NCI-H2081 treated with DMSO at 0.1 percent for 48 hours (cell line): ENCODE results near the gene MAGI1.

Experiments
- DNase-seq: peaks from one replicate; lab custom pipeline; 2025; lab: John Stamatoyannopoulos, UW

The MAGI1 gene

DNA sequence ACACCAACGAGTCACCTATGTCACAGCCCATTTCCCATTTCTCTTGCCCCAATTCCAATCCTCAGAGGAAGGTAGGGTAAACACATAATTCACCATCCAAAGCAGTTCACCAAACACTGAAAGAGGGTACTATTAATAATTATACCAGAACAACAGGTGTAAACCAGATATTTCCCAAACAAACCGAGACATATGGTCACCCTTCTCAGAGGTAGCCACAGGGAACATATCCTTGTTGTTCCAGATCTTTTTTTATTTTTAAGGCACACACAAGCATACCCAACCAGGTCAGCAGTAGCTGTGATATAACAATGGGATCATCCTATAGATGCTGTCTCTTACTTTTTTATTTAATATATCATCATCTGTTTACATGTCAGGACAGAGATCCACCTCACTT, 24.7 kb downstream of the MAGI1 start:
- no peak for DNase-seq

DNA sequence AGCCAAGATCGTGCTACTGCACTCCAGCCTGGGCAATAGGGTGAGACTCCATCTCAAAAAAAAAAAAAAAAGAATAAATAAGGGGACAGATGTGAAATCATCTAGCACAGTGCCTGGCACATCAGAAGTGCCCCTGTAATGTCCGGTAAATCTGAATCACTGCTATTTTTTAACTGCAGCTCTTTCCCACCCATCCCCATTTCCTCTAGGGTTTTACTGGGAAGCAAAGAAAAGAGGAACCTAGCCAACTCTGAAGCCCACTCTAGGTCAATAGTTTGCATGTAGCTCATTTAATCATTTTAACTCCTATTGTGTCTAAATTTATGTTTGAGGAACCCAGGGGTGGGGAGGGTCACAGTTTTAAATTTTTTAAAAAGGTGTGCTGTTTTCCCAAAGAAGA, 26.0 kb downstream of the MAGI1 start:
- no peak for DNase-seq

DNA sequence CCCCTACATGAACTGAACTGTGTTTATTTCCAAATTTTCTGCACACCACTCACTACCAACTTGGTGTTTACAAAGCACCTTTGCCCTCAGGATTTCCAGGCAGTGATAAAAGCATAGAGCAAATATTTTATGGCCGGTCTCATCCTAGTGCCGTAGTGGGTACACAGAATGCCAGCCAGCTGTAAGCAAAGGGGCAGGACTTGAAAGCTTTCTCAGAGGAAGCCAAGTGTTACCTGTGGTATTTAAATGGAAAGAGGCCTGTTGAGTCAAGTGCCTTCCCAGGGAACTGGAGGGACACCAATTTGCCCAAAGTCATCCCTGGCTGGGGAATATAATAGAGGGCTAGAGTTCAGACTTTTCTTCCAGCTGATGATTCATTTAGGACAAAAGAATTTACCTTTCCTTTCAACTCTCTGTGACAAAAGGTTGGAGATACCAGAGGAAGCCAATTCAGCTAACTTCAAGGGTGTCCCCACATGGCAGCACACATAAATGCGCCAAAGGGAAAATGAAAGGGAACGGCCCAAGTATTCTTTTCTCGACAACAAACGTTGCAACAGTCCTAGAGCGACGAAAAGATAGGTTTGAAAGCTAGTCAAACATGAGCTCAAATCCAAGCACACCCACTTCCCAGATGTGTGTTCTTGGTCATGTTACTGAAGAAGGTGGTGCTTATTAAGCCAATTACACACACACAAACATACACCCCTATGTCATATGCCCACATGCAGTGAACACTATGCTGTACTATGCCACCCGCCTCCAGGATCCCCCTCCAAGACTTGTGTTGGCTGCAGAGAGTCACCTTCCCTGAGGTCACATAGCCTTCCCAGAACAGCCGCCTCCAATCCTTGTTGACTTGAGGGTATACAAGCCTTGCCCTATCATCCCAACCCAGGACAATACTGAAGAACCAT, 27.7 kb downstream of the MAGI1 start:
- DNase-seq = no peak

DNA sequence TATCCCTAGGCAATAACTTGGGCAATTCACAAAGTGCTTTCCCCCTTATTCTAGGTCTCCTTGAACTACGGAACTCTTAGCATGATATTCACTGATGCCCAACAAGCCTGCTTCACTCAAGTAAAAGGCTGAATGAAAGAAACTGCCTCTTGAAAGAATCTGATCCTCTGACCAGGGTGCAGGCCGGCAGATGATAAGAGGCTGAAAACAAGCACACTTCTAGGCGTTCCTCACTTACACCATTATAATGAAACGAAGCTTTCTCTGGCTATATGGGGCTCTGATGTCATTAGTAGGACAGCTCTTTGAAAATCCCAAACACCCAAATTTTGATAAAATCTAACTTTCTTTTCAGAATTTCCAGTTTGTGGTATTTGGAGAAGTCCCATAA, 28.4 kb downstream of the MAGI1 start:
- DNase-seq = no peak

DNA sequence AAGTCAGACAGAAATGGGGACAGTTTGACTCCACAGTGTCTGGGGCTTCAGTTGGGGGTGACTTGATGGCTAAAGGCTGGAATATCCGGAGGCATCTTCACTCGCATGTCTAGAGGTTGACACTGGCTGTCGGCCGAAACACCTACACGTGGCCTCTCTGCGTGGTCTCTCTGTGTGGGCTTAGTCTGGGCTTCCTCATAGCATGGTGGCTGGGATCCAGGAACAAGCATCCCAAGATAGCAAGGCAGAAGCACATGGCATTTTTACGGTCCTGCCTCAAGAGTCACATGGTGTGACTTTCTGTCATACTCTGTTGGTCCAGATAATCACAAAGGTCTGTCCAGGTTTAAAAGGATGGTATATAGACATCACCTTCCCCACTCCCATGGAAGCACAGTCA, 34.5 kb downstream of the MAGI1 start:
- no peak for DNase-seq

DNA sequence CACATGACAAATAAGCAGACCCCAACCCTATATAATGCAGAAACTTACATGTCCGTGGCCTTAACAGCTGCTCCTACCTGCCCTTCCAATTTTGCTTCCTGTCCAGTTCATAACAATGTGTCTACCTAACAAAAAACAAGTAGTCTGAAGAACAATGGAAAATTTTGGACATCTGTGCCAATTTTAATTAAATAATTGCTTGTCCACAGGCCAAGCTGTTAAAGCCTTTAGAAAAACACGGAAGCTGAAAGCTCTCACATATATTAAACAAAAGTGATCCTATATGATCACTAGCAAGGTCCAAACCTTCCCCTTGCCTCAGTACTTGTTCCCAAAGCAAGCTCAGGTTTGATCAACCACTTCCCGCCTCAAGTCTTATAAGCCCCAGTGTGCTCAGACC, 37.1 kb downstream of the MAGI1 start:
- no peak for DNase-seq

DNA sequence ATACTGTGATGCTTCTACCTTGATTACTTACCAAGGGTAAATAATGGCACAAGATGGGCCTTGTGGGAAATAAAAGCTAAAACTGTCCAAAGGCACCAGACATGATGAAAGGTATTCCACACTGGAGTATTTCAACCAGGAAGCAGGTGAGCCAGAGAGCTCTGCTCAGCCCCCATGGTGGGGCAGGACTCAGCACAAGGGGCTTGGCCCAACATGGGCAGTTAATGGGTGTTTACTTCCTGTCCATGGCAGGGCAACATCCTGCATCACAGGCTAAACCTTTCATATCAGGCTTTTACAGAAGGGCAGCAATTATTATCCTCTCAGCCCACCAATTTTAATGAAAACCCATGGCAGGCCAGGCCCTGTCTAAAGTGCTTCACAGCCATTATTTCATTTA, 38.2 kb downstream of the MAGI1 start:
- DNase-seq = no peak

DNA sequence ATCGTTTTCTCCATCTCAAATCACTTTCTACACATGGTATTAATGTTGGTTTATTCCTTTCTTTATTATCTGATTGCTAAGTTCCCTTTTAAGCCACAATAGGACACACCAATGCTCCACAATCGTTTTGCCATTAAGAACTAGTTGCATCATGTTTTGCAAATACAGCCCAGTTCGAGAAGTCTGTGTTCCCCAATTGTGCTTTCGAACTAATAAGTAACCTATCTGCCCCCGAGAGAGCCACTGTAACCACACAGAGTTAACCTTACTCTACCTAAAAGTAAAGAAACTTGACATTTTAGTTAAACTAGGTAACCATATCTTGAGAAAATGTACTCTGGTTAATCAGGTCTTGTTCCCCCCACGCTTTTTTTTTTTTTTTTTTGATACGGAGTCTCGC, 39.1 kb downstream of the MAGI1 start:
- no peak for DNase-seq

DNA sequence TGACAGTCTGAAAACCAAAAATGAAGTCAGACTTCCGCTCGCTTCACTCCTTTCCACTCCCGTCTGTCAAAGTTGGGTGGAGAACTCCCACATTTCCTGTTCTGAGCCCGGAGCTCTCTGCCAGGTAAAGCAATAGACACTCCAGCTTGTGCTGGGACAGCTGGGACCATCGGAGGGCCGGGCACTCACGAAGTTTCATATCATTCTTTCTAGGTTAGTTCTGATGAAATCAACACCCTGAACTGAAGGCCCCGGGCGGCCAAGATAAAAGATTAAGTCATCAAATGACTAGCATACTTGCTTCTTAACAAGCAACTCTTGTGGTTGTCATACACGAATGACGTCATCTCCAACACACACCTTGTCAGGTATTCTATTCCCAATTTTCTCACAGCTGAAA, 42.1 kb downstream of the MAGI1 start:
- DNase-seq = no peak

DNA sequence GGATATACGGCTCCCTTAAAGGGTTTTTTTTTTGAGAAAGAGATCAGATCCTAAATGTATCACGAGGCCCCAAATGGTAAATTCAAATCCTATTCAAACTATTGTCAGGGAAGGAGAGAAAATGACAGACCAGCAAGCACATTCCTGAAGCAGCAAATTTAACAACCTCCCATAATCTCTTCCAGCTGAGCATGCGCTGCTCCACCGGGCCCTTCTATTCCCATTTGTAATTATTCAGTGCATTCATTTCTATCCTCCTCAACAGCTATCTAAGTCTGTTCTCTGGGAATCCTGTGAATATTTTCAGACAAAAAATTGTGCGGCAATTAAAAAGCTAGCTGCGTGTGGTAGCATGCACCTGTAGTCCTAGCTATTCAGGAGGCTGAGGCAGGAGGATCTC, 43.2 kb downstream of the MAGI1 start:
- DNase-seq = no peak

DNA sequence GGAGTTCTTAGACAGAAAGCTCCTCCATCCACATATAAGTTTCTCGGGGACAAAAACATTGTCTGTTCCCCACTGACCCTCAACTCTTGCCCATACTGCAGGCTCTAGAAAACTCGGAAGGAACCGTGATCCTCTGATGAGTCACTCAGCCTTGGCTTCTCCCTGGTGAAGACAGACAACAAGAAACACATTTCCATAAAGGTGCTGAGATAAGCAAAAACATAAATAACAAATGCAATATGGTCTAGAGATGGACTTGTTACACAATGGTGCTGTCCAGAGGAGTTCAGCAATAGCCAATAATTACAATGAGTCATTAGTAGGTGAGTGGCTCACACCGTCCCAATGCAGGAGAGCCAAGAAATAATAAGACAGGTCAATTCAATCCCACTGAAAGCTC, 43.7 kb downstream of the MAGI1 start:
- DNase-seq = no peak

DNA sequence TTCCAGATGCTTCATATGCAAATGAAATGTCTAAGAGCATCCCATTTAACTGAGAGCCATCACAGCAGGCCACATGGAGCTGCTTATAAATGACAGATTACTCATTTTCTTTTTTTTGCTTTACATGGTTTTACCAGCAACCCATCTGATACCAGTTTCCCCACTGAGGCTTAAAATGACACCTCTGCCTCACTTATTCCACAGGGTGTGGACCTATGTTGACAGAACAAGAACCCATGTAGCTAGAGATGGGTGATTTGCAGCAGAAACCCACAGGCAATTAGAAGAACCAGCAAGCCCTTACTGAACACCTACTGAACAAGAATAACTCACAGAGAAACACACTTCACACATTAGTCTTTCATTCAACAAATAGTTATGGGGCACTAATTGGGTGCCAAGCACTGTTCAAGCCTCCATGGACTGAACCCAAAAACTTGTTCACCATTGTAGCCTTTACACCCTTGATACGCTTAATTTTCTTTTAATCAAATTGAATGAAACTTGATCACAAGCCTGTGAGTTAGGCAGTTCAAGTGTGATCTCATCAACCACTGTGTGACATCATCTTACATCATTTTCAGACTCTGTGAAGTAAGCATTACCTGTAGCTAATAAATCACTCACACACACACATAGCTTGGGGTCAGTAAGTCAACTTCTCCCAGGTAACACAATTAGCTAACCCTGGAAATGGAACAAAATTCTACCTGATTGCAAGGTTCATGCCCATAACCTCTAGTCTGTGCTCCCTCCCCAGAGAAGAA, 45.4 kb downstream of the MAGI1 start:
- no peak for DNase-seq

DNA sequence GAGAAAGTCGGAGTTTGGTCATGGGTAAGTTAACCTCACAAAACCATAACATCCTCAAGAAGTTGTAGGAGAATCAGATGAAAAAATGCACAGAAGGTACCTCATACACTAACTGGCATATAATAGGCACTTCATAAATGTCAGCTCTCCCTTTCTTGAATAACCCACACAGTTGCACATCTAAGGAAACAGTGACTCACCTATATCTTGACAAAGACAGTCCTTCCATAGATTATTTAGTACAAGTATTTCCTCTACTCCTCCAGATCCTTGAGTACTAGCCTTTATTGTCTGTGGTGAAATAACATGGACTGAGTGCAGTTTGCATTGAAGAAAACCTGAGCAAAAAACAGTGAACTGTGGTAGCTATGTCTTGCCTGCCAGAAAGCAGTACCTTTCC, 46.6 kb downstream of the MAGI1 start:
- DNase-seq = no peak

DNA sequence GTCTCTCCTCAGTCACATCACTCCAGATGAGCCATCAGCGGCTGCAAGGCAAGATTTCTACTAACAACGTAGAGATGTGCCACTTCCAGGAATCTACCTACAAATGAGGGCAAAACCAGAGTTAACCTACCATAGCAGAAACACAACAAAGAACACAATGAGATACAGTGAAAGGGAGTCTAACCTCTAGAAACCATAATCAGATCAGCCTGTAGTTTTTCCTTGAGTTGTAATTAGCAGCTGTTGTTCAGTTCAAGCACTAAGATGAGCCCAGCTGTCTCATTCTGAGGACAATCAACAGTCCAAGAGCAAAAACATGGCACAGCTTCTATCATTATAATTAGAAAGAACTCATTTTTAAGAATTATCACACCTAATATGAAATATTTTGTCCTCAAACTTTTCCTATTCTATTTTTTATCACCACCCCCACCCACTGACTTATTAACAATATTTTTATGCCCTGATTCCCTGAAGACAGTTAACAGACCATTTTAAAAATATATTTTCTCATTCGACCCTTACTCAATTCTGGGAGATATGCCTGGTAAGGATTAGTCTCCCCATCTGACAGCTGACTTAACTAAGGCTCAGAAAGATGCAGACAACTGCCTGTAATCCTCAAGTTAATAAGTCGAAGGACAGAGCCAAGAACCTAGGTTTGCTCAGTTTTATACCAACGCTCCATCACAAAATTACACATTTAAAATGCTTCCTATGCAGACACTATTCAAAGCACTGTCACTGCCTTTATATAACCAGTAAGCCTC, 50.1 kb downstream of the MAGI1 start:
- DNase-seq = no peak

DNA sequence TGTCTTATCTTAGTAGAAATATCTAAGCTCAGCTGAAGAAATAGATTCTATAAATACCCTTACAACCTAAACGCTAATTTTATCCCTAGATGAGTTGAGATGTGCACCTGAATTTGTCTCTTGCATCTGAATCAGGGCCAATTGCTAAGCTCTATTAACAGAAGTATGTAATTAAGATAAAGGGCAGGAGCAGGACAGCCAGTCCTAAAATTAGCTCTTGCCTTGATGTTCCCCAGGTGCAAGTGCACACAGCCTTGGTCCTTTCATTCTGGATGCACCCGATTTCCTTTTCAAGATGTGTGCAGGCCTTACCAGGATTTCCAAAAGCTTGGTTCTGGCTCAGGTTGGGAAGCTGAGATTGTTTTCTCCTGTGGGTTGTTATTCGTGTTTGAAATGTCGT, 52.4 kb downstream of the MAGI1 start:
- DNase-seq = no peak

DNA sequence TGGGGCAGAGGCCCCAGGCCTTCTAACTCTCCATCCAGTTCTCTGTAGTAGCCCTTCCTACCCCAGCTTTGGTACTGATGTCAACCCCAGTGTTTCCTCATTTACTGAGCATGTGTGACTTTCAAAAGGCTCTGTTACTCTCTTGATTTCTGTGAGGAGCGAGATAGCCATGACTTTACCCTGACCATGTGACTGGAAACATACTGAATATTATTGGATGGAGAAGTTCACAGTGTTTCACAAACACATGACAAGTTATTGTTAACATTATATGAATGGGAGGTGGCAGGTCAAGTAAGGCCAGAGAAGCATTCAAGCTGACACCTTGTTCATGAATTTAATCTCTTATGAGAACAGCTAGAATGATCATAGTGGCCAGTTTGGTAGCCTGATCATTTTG, 53.7 kb downstream of the MAGI1 start:
- DNase-seq = no peak

DNA sequence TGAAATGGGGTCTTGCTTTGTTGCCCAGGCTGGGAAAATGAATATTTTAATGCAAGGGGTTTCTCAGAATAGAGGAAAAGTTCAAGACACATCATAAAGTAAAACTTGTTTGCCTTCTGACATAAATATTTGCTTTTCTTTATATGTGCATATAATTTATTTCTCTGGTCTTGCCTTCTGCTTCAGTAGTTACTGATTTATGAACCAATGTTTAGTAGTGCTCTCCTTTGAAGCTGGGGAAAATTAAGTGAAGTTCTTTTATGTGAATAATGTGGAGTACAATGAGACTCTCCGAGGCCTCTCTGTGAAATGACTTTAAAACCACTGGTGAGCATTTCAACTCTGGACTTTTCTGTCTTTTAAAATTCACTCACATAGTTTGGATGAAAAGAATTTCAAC, 55.6 kb downstream of the MAGI1 start:
- DNase-seq = no peak

DNA sequence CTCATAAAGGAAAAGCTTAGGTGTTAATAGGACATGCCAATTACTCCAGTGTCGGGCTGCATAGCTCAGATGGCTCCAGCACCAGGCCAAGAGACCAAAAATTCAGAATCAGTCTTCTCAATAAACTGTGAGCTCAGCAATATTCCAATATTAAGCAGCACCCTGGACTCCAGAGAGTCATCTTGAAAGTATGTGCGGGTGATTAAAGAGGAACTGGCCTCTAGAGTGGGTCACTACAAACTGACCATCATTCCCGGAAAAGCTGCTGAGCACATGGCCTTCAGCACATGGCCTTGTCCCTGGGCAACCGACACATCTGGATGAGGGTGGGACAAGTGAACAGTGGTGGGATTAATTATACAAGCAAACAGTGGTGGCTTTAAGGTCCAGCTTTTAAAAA, 59.0 kb downstream of the MAGI1 start:
- no peak for DNase-seq

DNA sequence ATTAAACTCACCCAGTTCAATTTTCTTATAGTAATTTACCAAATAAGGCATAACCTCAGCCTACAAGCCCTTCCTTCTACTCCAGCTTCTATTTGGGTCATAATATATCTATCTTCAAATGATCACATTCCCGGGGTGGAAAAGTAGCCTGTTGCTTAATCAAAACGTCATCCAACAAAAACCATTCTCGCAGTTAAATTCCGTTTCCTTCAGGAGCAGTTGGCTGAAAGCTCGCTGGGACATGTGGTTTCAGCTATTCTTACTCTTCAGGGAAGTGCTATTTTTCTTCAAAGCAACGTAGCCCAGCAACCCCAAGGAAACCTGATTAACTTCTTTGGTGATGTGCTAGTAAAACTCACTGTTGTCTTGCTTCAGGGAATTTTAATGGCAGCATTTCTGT, 59.6 kb downstream of the MAGI1 start:
- DNase-seq = no peak

DNA sequence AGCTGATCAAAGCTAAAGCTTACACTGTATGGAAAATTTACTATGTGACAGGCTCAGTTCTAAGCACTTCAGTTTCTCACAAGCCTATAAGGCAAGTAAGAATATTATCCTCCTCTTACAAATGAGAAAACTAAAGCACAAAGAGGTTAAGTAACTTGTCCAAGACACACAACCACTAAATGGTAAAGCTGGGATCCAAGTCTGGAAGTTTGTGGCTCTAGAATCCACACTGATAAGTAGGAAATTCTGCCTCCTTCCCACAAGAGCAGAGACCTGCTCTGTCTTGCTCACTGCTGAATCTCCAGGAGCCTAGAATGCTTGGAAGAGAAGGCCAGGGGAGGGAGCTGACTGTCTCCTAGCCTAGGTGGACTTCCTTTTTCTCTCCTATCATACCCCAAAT, 60.6 kb downstream of the MAGI1 start:
- no peak for DNase-seq

DNA sequence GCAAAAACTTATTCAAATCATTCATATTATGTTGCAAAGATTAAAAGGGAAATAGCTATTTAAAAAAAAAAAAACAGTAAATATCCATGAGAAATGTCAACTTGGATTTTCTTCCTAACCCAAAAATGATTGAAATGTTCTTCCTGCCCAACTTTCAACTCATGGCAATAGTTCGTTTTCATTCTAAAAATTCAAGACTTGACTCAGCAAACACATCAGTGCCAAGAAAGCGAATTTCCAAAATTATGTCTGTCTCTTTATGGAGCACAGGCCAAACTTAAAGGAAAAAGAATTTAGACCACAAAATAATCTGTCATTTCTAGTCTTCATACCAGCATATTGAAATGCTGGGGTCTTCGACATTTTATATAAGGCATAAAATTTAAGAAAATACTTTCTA, 63.7 kb downstream of the MAGI1 start:
- no peak for DNase-seq

DNA sequence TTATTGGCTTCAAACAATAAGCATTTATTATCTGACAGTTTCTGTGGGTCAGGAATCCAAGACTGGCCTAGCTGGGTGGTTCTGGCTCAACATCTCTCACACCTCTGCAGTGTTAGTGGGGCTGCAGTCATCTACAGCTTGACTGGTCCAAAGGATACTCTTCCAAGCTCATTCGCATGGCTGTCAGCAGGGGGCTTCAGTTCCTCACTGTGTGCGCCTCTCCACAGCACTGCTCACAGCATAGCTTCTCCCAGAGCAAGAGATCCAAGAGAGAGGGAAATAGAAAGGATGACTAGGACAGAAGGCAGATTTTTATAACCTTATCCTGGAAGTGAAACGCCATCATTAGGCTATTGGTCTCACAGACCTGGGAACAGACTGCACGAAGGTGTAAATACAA, 64.2 kb downstream of the MAGI1 start:
- no peak for DNase-seq

DNA sequence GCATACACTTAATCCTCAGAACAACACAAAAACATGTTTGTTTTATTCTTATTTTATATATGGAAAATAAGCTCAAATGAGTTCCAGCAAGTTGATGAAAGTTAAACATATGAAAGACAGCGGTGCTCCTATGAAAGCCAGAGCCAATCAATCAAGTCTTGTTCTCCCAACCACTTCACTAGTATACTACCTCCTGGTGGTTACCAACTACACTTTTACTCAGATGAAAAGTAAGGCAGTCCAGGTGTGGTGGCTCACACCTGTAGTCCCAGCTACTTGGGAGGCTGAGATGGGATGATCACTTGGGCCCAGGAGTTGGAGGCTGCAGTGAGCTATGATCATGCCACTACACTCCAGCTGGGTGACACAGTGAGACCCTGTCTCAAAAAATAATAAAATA, 66.0 kb downstream of the MAGI1 start:
- no peak for DNase-seq
